OCI-LY3 (cell line): Measurements from ENCODE around the gene AP3B2.

ENCODE experiments used
- EZH2phosphoT487 ChIP-seq: fragments of 200-600 bp; shearing (Covaris generic); IDR thresholded peaks from 2 replicates; pipeline ENCODE4 v1.6.1; 2018; ENCODE audit warnings: antibody characterized with exemption, mixed run types, low read depth
- TF ChIP-seq, protein P1 (sequence below): fragments of 200-600, 300-600 bp; sonication (generic); IDR thresholded peaks from 2 replicates; pipeline ENCODE4 v1.5.1; 2014; ENCODE audit warnings: antibody characterized with exemption, low read length, low read depth

DNA sequence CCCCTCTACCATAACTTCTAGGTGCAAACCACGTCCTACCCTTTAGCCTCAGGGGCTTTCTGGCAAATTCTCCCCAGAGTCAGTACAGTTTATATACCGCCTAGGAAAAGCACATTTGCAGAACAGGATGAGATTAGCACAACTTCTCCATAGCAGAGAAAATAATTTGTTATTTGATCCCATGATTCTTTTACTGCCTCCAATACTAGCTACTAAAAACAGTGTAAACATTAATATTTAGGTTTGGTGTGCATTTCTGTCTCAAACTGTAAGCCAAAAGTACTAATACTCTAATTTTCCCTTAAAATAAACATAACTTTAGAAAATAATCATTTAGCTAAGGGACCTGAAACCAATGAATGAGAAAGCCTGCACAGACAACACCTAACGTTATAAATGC is 67.0 kb downstream of the AP3B2 start:
- TF ChIP-seq, protein P1, sequence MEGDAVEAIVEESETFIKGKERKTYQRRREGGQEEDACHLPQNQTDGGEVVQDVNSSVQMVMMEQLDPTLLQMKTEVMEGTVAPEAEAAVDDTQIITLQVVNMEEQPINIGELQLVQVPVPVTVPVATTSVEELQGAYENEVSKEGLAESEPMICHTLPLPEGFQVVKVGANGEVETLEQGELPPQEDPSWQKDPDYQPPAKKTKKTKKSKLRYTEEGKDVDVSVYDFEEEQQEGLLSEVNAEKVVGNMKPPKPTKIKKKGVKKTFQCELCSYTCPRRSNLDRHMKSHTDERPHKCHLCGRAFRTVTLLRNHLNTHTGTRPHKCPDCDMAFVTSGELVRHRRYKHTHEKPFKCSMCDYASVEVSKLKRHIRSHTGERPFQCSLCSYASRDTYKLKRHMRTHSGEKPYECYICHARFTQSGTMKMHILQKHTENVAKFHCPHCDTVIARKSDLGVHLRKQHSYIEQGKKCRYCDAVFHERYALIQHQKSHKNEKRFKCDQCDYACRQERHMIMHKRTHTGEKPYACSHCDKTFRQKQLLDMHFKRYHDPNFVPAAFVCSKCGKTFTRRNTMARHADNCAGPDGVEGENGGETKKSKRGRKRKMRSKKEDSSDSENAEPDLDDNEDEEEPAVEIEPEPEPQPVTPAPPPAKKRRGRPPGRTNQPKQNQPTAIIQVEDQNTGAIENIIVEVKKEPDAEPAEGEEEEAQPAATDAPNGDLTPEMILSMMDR: no peak
- no peak for TF ChIP-seq EZH2phosphoT487
